Stimulated activated naive CD8-positive, alpha-beta T cell treated with anti-CD3 and anti-CD28 coated beads, Interleukin-15, Interleukin-2, amounts not matched to agents 100 ng/mL and 50 ng/mL, for 24 hours (primary cell): ENCODE data around the gene TAX1BP3.

Source experiments
- H3K27ac Mint-ChIP-seq: one replicate; pipeline ENCODE4 v1.8.0; 2021; ENCODE audit warnings: mild to moderate bottlenecking, mixed read lengths
- H3K27me3 Mint-ChIP-seq: one replicate; pipeline ENCODE4 v1.8.0; 2021; ENCODE audit warnings: mixed read lengths
- H3K36me3 Mint-ChIP-seq: one replicate; pipeline ENCODE4 v1.8.0; 2021; ENCODE audit warnings: low read depth, mixed read lengths
- H3K4me1 Mint-ChIP-seq: one replicate; pipeline ENCODE4 v1.8.0; 2021; ENCODE audit warnings: low read depth, mixed read lengths
- H3K4me3 Mint-ChIP-seq: one replicate; pipeline ENCODE4 v1.8.0; 2021; ENCODE audit warnings: mild to moderate bottlenecking, mixed read lengths
- H3K9me3 Mint-ChIP-seq: one replicate; pipeline ENCODE4 v1.8.0; 2021; ENCODE audit warnings: mixed read lengths

Gene TAX1BP3

DNA sequence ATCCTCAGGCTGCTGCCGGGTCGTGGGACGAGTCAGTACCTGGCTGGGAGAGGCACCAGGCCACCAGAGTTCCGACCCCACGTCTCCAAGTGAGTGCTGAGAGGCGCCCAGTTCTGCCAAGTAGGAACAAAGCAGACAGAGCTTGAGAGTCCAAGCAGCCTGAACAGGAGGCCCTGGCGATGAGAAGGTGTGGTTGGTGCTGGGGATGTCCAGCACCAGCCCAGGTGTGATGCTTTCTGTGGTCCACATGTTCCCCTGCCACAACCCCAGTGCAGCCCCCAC lies 10.8 kb downstream of the TAX1BP3 start:
- no peak overlapping the region for H3K4me3 Mint-ChIP-seq
- H3K4me1 Mint-ChIP-seq = no peaks in the 10 kb centered on the region
- H3K9me3 Mint-ChIP-seq = no peaks in the 10 kb centered on the region
- no peak overlapping the region for H3K27ac Mint-ChIP-seq
- no peaks in the 10 kb centered on the region for H3K36me3 Mint-ChIP-seq
- H3K27me3 Mint-ChIP-seq = no peaks in the 10 kb centered on the region

DNA sequence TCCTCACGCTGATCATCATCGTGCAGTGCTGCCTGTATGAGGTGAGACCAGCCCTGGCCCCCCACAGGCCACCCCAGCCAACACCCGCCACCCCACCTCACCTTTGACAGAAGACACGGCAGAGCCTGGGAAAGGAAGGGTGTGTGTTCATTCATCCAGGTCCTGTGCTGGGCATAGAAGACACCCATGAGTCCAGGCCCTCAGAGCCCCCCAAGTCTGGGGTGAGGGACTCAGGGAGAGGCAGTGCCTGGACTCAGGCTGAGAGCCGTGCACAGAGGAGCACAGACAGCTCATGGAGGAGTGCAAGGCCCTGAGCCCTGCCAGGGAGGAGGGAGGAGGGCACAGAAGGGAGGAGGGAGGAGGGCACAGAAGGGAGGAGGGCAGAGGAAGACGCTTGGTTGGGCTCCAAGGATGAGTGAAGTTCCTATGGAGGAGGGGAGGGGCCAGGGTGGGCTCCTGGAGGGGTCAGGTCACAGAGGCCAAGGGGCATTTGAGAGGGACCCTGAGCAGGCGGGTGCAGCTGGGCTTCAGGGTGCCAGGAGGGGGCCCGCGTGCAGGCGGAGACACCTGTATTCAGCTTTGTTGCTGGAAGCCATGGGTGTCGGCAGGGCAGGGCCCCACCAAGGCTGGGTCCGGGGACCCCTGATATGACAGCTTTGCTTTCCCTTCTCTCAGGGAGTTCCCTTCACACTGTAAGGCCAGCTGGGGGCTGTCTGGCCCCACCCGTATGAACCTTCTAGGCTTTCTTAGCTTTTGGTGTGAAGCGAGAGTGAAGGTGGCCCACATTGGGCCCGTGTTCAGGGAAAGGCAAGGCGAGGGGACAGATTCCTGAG lies 11.4 kb downstream of the TAX1BP3 start:
- Mint-ChIP-seq H3K4me3 (no peak overlapping the region), H3K9me3 (no peaks in the 10 kb centered on the region), H3K4me1 (no peaks in the 10 kb centered on the region), H3K36me3 (no peaks in the 10 kb centered on the region), H3K27me3 (no peaks in the 10 kb centered on the region), H3K27ac (no peak overlapping the region)

DNA sequence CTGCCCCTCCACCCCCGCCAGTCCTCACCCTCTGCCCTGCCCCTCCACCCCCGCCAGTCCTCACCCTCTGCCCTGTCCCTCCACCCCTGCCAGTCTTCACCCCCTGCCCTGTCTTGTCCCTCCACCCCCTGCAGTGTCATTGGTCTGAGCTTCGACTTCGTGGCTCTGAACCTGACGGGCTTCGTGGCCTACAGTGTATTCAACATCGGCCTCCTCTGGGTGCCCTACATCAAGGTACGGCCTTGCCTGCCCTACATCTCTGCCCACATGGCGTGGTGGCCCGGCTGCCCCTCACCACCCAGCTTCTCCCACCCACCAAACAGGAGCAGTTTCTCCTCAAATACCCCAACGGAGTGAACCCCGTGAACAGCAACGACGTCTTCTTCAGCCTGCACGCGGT lies 12.0 kb downstream of the TAX1BP3 start:
- H3K4me3 Mint-ChIP-seq = no peak overlapping the region
- no peaks in the 10 kb centered on the region for H3K36me3 Mint-ChIP-seq

DNA sequence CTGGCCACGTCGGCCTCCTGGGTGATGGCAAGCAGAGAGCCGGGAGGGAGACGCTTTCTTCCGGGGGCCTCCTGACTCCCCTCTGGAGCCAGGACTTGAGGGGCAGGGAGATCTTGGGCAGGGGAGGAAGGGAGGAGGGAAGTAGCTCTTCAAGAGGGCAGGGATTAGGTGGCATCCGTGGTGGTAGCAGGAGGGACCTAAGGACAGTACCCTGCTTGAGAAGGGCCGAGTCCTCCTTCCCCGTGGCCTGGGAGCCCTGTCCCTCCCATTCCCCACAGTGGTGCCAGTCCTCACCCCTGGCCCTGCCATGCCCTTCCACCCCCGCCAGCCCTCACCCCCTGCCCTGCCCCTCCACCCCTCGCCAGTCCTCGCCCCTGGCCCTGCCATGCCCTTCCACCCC lies 12.6 kb downstream of the TAX1BP3 start:
- Mint-ChIP-seq H3K36me3 (no peaks in the 10 kb centered on the region), H3K27ac (no peak overlapping the region), H3K4me3 (no peak overlapping the region), H3K27me3 (no peaks in the 10 kb centered on the region), H3K4me1 (no peaks in the 10 kb centered on the region), H3K9me3 (no peaks in the 10 kb centered on the region)

More for the DNA sequence above, 12.0 kb downstream of the TAX1BP3 start:
- no peak overlapping the region for H3K27ac Mint-ChIP-seq
- H3K27me3 Mint-ChIP-seq = no peaks in the 10 kb centered on the region
- H3K4me1 Mint-ChIP-seq = no peaks in the 10 kb centered on the region
- H3K9me3 Mint-ChIP-seq = no peaks in the 10 kb centered on the region

DNA sequence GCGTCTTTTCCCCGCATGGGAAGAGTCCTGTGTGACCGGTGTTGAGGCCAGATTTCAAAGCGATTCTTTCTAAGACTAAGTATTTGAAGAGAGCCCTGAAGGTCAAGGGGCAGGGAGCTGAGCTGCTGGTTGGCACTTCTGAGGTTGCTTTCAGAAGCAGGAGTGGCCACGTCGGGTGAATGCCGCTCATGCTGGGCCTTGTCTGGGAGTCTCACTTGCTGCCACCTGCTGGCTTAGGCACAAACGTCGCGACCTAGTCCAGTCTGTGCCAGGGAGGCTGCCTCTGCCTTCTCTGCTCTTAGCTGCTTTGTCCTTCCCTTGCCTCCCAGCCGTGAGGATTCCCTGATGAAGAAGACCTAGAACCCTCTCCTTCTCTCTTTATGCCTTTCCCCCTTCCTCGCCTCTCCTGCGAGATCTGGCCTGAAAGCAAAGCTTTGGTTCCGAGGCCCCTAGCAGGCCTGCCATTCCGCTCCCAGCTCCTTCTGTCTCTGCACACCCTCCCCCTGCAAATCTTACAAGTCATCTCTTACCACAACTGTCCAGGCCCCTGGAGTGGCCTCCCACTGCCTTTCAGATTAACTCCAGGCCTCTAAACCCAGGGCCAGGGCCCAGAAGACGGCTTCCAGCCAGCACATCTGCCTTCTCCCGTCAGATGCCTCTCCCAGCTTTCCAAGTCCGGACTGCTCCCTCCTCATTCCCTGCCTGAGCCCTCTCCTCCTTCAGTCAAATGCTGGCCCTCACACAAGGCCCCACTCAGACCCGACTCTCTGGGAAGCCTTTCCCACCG lies 20.4 kb downstream of the TAX1BP3 start:
- Mint-ChIP-seq H3K4me1 (peaks cover 18% of the 10 kb centered on the region), H3K27ac (no peak overlapping the region), H3K9me3 (no peaks in the 10 kb centered on the region), H3K36me3 (peaks cover 19% of the 10 kb centered on the region), H3K4me3 (no peak overlapping the region), H3K27me3 (no peaks in the 10 kb centered on the region)

DNA sequence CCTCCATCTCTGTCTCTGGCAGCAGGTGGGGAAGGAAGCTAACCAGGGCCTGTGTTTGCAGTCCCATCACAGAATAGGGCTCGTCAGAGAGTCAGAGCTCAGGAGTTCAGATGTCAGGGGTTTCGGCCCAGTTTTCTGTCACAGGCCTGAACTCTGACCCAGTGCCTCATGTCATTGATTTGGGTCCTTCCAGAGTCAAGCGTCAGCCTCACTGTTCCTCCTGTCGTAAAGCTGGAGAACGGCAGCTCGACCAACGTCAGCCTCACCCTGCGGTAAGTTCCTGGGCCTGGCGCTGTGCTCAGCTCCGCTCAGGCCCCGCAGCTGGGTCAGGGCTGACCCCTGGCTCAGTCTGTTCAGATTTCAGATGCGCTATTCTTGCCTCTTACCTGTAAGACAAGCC lies 21.1 kb downstream of the TAX1BP3 start:
- Mint-ChIP-seq H3K27me3 (no peaks in the 10 kb centered on the region), H3K36me3 (peaks cover 19% of the 10 kb centered on the region), H3K9me3 (no peaks in the 10 kb centered on the region), H3K4me1 (peaks cover 18% of the 10 kb centered on the region), H3K4me3 (no peak overlapping the region), H3K27ac (no peak overlapping the region)

DNA sequence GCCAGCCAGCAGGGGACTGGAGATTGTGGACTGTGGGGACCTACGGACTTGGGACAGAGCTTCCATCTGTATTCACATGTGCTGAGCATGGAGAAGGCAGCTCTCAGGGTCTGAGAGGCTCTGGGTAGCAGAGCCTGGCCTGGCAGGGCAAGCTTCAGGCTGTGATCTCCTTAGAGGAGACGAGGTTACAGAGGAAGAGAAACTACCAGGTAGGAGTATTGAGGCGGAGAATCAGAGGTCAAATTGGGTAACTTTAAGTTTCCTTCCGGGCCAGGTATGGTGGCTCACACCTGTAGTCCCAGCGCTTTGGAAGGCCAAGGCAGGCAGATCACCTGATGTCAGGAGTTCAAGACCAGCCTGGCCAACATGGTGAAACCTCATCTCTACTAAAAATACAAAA lies 23.1 kb downstream of the TAX1BP3 start:
- Mint-ChIP-seq H3K27ac (no peak overlapping the region), H3K4me3 (no peak overlapping the region), H3K9me3 (no peaks in the 10 kb centered on the region), H3K27me3 (no peaks in the 10 kb centered on the region), H3K36me3 (peaks cover 19% of the 10 kb centered on the region), H3K4me1 (peaks cover 26% of the 10 kb centered on the region)

DNA sequence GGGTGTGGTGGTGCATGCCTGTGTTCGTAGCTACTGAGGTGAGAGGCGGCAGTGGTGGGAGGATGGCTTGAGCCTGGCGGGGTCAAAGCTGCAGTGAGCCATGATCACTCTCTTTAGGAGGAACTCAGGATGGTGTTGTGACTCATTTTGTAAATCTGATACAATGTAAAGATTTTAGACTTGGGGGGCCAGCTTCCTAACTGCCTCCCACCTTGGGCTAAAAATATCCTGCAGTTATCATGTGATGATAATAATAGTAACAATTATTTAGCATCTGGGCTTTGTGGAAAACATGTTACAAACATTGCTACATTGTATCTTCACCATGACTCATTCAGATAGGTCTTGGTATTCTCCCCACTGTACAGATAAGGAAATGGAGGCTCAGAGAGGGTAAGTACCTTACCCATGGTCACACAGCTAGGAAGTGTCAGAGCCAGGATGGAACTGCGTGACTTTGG lies 24.5 kb downstream of the TAX1BP3 start:
- Mint-ChIP-seq H3K27ac (peak overlapping the region; percentile 47), H3K4me1 (peaks cover 38% of the 10 kb centered on the region), H3K4me3 (no peak overlapping the region), H3K36me3 (peaks cover 23% of the 10 kb centered on the region), H3K9me3 (no peaks in the 10 kb centered on the region), H3K27me3 (no peaks in the 10 kb centered on the region)

DNA sequence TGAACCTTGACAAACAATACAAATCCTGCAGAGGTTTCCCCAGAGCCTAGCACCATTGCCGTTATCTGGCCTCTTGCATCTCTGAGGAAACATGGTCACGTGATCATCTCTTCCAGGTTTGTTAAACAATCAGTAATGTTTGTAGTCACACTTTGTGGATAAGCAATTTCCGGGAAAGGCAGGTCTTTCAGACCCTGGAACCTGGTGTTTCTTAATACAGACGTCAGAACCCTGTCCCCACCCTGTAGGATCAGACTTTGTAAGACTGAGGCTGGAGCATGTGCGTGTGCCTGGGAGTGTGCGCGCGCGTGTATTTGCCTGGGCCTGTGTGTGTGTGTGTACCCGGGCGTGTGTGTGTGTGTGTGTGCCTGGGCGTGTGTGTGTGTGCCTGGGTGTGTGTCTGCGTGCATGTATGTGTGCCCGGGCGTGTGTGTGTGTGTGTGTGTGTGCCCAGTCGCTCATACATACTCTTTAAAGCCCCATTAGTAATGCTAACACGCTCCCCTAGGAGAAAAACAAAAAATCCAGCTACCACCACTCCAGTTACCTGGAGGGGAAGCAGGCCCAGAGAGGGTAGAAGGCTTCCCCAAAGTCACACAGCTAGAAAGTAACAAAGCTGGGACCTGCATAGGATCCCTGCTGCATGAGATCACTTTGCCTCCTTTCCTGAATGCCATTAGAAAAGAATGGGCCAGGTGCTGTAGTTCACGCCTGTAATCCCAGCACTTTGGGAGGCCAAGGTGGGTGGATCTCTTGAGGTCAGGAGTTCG lies 26.5 kb downstream of the TAX1BP3 start:
- no peaks in the 10 kb centered on the region for H3K9me3 Mint-ChIP-seq
- peaks cover 54% of the 10 kb centered on the region for H3K4me1 Mint-ChIP-seq
- no peaks in the 10 kb centered on the region for H3K27me3 Mint-ChIP-seq
- no peak overlapping the region for H3K4me3 Mint-ChIP-seq
- H3K36me3 Mint-ChIP-seq = peaks cover 17% of the 10 kb centered on the region
- H3K27ac Mint-ChIP-seq = peak overlapping the region; percentile 19

DNA sequence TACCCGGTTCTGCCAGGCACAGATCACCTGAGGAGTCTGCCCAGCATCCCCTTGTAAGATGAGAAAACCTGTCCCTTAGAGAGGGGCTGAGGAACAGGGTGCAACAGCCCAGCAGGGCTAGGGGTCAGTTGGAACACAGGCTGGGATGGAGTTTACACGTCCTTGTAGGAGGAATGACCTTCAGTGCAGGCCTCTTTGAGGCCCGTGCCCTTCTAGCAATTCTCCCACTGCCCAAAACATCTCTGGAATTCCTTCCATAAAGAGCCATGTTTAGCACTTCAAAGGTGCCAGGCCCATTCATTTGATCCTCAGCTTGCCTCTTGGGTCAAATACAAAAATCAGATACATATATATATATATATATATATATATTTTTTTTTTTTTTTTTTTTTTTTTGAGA lies 27.4 kb downstream of the TAX1BP3 start:
- H3K27ac Mint-ChIP-seq = peak overlapping the region; percentile 45
- no peak overlapping the region for H3K4me3 Mint-ChIP-seq
- H3K27me3 Mint-ChIP-seq = no peaks in the 10 kb centered on the region
- H3K4me1 Mint-ChIP-seq = peaks cover 54% of the 10 kb centered on the region
- H3K36me3 Mint-ChIP-seq = peaks cover 17% of the 10 kb centered on the region
- no peaks in the 10 kb centered on the region for H3K9me3 Mint-ChIP-seq

DNA sequence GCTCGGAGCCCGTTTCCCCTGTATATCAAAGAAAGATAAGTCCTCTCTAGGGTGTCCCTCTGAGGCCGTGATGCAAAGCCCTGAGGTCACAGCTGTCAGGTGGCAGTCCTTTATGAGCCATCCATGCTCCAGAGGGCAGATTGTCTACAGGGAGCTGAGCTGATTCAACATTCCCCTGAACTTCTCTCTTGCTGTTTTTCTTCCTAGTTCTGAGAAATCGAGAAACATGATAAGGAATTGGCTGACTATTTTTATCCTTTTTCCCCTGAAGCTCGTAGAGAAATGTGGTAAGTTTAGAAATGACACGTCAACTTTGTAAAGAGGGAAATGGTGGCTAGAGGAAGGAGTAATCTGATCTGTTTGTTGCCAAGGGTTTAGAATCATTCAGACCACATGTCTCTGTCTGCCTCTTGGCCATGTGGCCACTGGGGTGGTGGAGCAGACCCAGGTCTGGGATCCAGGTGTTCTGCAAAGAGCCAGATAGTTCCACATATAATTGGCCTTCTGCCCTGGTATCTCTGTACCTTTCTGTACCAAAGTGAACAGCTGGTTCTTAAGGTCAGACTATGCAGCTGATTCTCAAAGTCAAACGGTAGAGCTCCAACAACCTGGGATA lies 28.3 kb downstream of the TAX1BP3 start:
- no peaks in the 10 kb centered on the region for H3K9me3 Mint-ChIP-seq
- peak overlapping the region; percentile 84 for H3K27ac Mint-ChIP-seq
- H3K4me3 Mint-ChIP-seq = peak overlapping the region; percentile 63
- peaks cover 53% of the 10 kb centered on the region for H3K4me1 Mint-ChIP-seq
- peaks cover 17% of the 10 kb centered on the region for H3K36me3 Mint-ChIP-seq
- no peaks in the 10 kb centered on the region for H3K27me3 Mint-ChIP-seq

DNA sequence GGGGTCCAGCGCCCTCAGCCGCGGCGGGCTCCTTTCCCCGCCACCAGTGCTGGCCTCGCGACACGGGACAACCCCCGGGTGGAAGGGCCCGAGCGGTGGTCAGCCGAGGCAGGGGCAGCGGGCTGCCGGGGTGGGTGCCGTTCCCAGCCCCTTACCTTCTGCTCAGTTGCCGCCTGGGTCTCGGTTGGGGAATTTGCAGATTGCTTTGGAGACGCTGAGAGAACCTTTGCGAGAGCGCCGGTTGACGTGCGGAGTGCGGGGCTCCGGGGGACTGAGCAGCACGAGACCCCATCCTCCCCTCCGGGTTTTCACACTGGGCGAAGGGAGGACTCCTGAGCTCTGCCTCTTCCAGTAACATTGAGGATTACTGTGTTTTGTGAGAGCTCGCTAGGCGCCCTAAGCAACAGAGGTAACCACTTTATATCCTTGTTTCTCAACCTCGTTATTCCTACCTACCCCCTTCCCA lies 31.4 kb downstream of the TAX1BP3 start:
- Mint-ChIP-seq H3K4me3 (peak overlapping the region; percentile 89), H3K9me3 (no peaks in the 10 kb centered on the region), H3K27me3 (no peaks in the 10 kb centered on the region), H3K27ac (no peak overlapping the region), H3K4me1 (peaks cover 51% of the 10 kb centered on the region), H3K36me3 (peaks cover 21% of the 10 kb centered on the region)

DNA sequence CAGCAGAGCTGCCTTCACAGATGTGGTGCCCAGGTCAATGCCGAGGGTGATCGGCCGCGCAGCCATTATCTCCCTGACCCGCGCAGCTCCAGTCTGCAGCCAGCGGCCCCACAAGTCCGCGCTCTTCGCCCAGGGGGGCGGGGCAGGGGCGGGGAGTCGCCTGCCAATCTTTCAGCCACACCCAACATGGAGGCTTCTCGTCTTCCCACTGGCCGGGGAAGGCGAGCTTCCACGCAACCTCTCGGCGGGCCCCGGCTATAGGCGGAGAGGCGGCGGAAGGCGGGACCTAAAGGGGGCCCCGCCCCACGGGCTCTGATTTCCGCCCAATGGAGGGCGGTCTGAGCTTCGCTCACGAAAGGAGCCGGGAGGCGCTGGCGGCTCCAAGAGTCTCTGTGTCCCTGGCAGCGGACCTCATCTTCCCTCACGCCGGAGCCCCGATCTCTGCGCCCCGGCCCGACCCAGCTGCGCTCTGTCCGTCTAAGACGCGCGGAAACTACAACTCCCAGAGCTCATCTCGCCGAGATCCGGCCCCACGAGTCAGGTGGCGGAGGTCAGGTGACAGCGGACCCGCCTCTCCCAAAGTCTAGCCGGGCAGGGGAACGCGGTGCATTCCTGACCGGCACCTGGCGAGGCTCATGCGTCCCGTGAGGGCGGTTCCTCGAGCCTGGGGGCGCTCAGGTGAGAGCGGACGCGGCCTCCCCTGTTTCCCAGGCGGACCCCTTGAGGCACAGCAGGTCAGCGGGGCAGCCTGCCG lies 32.0 kb downstream of the TAX1BP3 start, which contains the start of the genes CTNS and SHPK:
Gene CTNS (plus strand): TSS at position 607 of the 754 bp plus-strand sequence. CDS start 3,447 bp downstream, outside the sequence.
Gene SHPK (minus strand): TSS at position 97 of the 754 bp plus-strand sequence. CDS start 31 bp downstream, at position 66.
- peaks cover 51% of the 10 kb centered on the region for H3K4me1 Mint-ChIP-seq
- H3K9me3 Mint-ChIP-seq = no peaks in the 10 kb centered on the region
- H3K36me3 Mint-ChIP-seq = peaks cover 21% of the 10 kb centered on the region
- H3K4me3 Mint-ChIP-seq = peak within 1 kb of the TSS; percentile 89
- H3K27ac Mint-ChIP-seq = peak within 1 kb of the TSS; percentile 96
- no peaks in the 10 kb centered on the region for H3K27me3 Mint-ChIP-seq
